Mammary epithelial cell (primary cell): ENCODE results near the gene PPP1R13B.

Experiments
- CTCF ChIP-seq, 2 donors: IDR thresholded peaks in 1 of 2; conservative IDR thresholded peaks in 1 of 2; 2 replicates each; pipeline ENCODE4 v1.5.1; 2011 to 2012; ENCODE audit warnings: inconsistent platforms in 2 of 2, low read length in 2 of 2, mild to moderate bottlenecking in 2 of 2, control low read depth in 1 of 2, low read depth in 1 of 2; ENCODE audit not compliant: insufficient read depth in 1 of 2; ENCODE audit errors: extremely low read depth in 1 of 2
- EZH2 ChIP-seq: IDR thresholded peaks from 2 replicates; pipeline ENCODE4 v1.6.1; 2012; ENCODE audit warnings: low read length, inconsistent platforms, borderline replicate concordance

- TF ChIP-seq CTCF (conservative IDR thresholded peaks at IDR 0.05 in 1 of 2, IDR thresholded peaks at IDR 0.05 in 1 of 2; ENCODE audit: extremely low read depth in 1 of 2, insufficient read depth in 1 of 2, low read depth in 1 of 2, low read length in 2 of 2) (no peak), EZH2 (no peak)
These were observed 15.9 kb upstream of the PPP1R13B start for GRCh38 chr14:103863245-103863644.
